NOMO-1 treated with DMSO at 0.1 percent for 48 hours (cell line): ENCODE results near the gene CARD16.

ENCODE experiments used
- DNase-seq: peaks from one replicate; lab custom pipeline; 2025; ENCODE audit not compliant: unreplicated experiment; lab: John Stamatoyannopoulos, UW

Gene CARD16

GRCh38 chr11:104997288-104997687 lies 47.8 kb downstream of the CARD16 start:
- peak; percentile 29 for DNase-seq

GRCh38 chr11:104995001-104995408 lies 50.1 kb downstream of the CARD16 start:
- DNase-seq, result no peak

GRCh38 chr11:104992781-104993180 lies 52.4 kb downstream of the CARD16 start:
- no peak for DNase-seq

- no peak for DNase-seq
These were observed 53.1 kb downstream of the CARD16 start for GRCh38 chr11:104991994-104992393.
